ENCODE results near the gene GRAMD1B. TPM values are rescaled to one million over a fixed set of nuclear protein-coding genes. Genes with fewer than 3 reads are reported as not detected.

The GRAMD1B gene
- total RNA-seq, 2 experiments from 2014 or later: 16.1 to 21.8 TPM

GRCh38 chr11:123526027-123526805 lies 96.1 kb downstream of the GRAMD1B start:
- H3K4me1 ChIP-seq (ENCODE audit: insufficient read depth, low read length): no peaks in the 10 kb centered on the region
- H3K27ac Mint-ChIP-seq: no peak overlapping the region
- no peaks in the 10 kb centered on the region for H3K27me3 Mint-ChIP-seq
- H3K36me3 Mint-ChIP-seq (ENCODE audit: low read depth): no peaks in the 10 kb centered on the region
- H3K4me3 Mint-ChIP-seq: no peak overlapping the region
- H3K9me3 Mint-ChIP-seq: no peaks in the 10 kb centered on the region
- ATAC-seq (ENCODE audit: poor library complexity): no peak
- H3K9me3 ChIP-seq (ENCODE audit: control insufficient read depth in 1 of 2, insufficient read depth in 1 of 2, low read length in 2 of 2): no peaks in the 10 kb centered on the region
- no peaks in the 10 kb centered on the region for H3K36me3 ChIP-seq (ENCODE audit: insufficient read depth, low read length)
- no peaks in the 10 kb centered on the region for H3K27me3 ChIP-seq (ENCODE audit: control insufficient read depth in 1 of 2, insufficient read depth in 2 of 2, low read length in 2 of 2)
- no peak for TF ChIP-seq CTCF (IDR thresholded peaks at IDR 0.05)
- no peak overlapping the region for H3K4me3 ChIP-seq (ENCODE audit: low read length)
- intact Hi-C loops (cut with DNase I, micrococcal nuclease): no loop called here
- H3K4me1 Mint-ChIP-seq (ENCODE audit: low read depth): no peaks in the 10 kb centered on the region
- H3K27ac ChIP-seq (ENCODE audit: low read depth in 1 of 2, low read length in 2 of 2): no peak overlapping the region
- CTCF ChIA-PET: no interaction called here
- POLR2A ChIA-PET: no interaction called here
- no peak for DNase-seq

- ChIA-PET POLR2A (no interaction called here), CTCF (no interaction called here)
- ATAC-seq (ENCODE audit: poor library complexity) (no peak), DNase-seq (no peak)
- no peak overlapping the region for H3K4me3 ChIP-seq (ENCODE audit: low read length)
- no peaks in the 10 kb centered on the region for H3K36me3 ChIP-seq (ENCODE audit: insufficient read depth, low read length)
- H3K4me3 Mint-ChIP-seq: no peak overlapping the region
- TF ChIP-seq CTCF (IDR thresholded peaks at IDR 0.05): no peak
- no peaks in the 10 kb centered on the region for H3K4me1 ChIP-seq (ENCODE audit: insufficient read depth, low read length)
- intact Hi-C loops (cut with DNase I, micrococcal nuclease): no loop called here
- H3K36me3 Mint-ChIP-seq (ENCODE audit: low read depth): no peaks in the 10 kb centered on the region
- no peaks in the 10 kb centered on the region for H3K27me3 ChIP-seq (ENCODE audit: control insufficient read depth in 1 of 2, insufficient read depth in 2 of 2, low read length in 2 of 2)
- H3K27ac ChIP-seq (ENCODE audit: low read depth in 1 of 2, low read length in 2 of 2): no peak overlapping the region
- H3K27me3 Mint-ChIP-seq: no peaks in the 10 kb centered on the region
- H3K9me3 ChIP-seq (ENCODE audit: control insufficient read depth in 1 of 2, insufficient read depth in 1 of 2, low read length in 2 of 2): no peaks in the 10 kb centered on the region
- no peaks in the 10 kb centered on the region for H3K4me1 Mint-ChIP-seq (ENCODE audit: low read depth)
- no peak overlapping the region for H3K27ac Mint-ChIP-seq
- H3K9me3 Mint-ChIP-seq: no peaks in the 10 kb centered on the region
Measured at GRCh38 chr11:123526918-123527317, 96.8 kb downstream of the GRAMD1B start.

- Histone ChIP-seq H3K4me1 (ENCODE audit: insufficient read depth, low read length) (no peaks in the 10 kb centered on the region), H3K36me3 (ENCODE audit: insufficient read depth, low read length) (no peaks in the 10 kb centered on the region), H3K27ac (ENCODE audit: low read depth in 1 of 2, low read length in 2 of 2) (no peak overlapping the region), H3K9me3 (ENCODE audit: control insufficient read depth in 1 of 2, insufficient read depth in 1 of 2, low read length in 2 of 2) (no peaks in the 10 kb centered on the region), H3K27me3 (ENCODE audit: control insufficient read depth in 1 of 2, insufficient read depth in 2 of 2, low read length in 2 of 2) (no peaks in the 10 kb centered on the region), H3K4me3 (ENCODE audit: low read length) (no peak overlapping the region)
- Mint-ChIP-seq H3K27me3 (no peaks in the 10 kb centered on the region), H3K27ac (no peak overlapping the region), H3K4me1 (ENCODE audit: low read depth) (no peaks in the 10 kb centered on the region), H3K4me3 (no peak overlapping the region), H3K36me3 (ENCODE audit: low read depth) (no peaks in the 10 kb centered on the region), H3K9me3 (no peaks in the 10 kb centered on the region)
- intact Hi-C loops (cut with DNase I, micrococcal nuclease): no loop called here
- no peak for TF ChIP-seq CTCF (IDR thresholded peaks at IDR 0.05)
- ATAC-seq (ENCODE audit: poor library complexity): no peak
- ChIA-PET POLR2A (no interaction called here), CTCF (no interaction called here)
- no peak for DNase-seq
Measured at GRCh38 chr11:123527526-123527925, 97.5 kb downstream of the GRAMD1B start.

Data from CD4-positive, alpha-beta T cell (primary cell).